A673 (cell line): ENCODE measurements around the gene ABCG1. TPM values are rescaled to one million over a fixed set of nuclear protein-coding genes. Genes with fewer than 3 reads are reported as not detected.

Source experiments
- BruUV-seq: library from RNA; stranded (reverse); fragments of 400-500 nt; replicated peaks from 2 replicates; lab custom pipeline; 2021; lab: Mats Ljungman, UMichigan
- CTCF ChIA-PET: fragments of 300-600 bp; sonication (Branson Sonifier 250); formaldehyde crosslinking; loops from one replicate; lab custom pipeline; 2022; ENCODE audit warnings: antibody characterized with exemption; lab: Charles Lee
- POLR2A ChIA-PET: fragments of 300-600 bp; sonication (Branson Sonifier 250); formaldehyde crosslinking; loops from one replicate; lab custom pipeline; 2022; ENCODE audit warnings: antibody characterized with exemption; ENCODE audit not compliant: low non-redundant PET; lab: Charles Lee
- DNase-seq: peaks from one replicate; pipeline ENCODE4 v3.0.0-alpha.2; 2015; ENCODE audit warnings: low spot score
- H3K27ac ChIP-seq: fragments of 200-600 bp; sonication (generic); 2 replicates; pipeline ENCODE4 v1.5.1; 2016; ENCODE audit warnings: mixed run types, low read depth, mild to moderate bottlenecking, mixed read lengths, antibody characterized with exemption, low read length; ENCODE audit not compliant: poor library complexity, severe bottlenecking
- H3K27me3 ChIP-seq: fragments of 200-600 bp; sonication (generic); replicated peaks from 2 replicates; pipeline ENCODE4 v1.6.1; 2017; ENCODE audit warnings: mixed run types, low read depth, mild to moderate bottlenecking, mixed read lengths, antibody characterized with exemption, low read length; ENCODE audit not compliant: insufficient read depth, poor library complexity
- H3K36me3 ChIP-seq: fragments of 200-600 bp; sonication (generic); 2 replicates; pipeline ENCODE4 v1.6.1; 2016; ENCODE audit warnings: mixed run types, mild to moderate bottlenecking, mixed read lengths, antibody characterized with exemption, low read length; ENCODE audit not compliant: insufficient read depth, poor library complexity, severe bottlenecking
- H3K4me1 ChIP-seq: fragments of 200-600 bp; sonication (generic); 2 replicates; pipeline ENCODE4 v1.6.1; 2017; ENCODE audit warnings: mixed run types, mild to moderate bottlenecking, mixed read lengths, antibody characterized with exemption, low read length; ENCODE audit not compliant: insufficient read depth, poor library complexity, severe bottlenecking
- H3K4me3 ChIP-seq: fragments of 200-600 bp; sonication (generic); 2 replicates; pipeline ENCODE4 v1.5.1; 2016; ENCODE audit warnings: low read depth, mixed run types, mild to moderate bottlenecking, mixed read lengths, low read length; ENCODE audit not compliant: poor library complexity, severe bottlenecking
- H3K9me3 ChIP-seq: fragments of 200-600 bp; sonication (generic); 2 replicates; pipeline ENCODE4 v1.6.1; 2016; ENCODE audit warnings: mixed run types, low read depth, mild to moderate bottlenecking, mixed read lengths, antibody characterized with exemption, low read length; ENCODE audit not compliant: poor library complexity, severe bottlenecking
- EZH2 ChIP-seq: fragments of 200-600 bp; sonication (generic); IDR thresholded peaks from 2 replicates; pipeline ENCODE4 v1.6.1; 2017; ENCODE audit warnings: borderline replicate concordance, low read depth, mild to moderate bottlenecking, mixed read lengths, antibody characterized with exemption, low read length; ENCODE audit not compliant: poor library complexity, severe bottlenecking
- intact Hi-C: fragments of 100-400 bp; cut with micrococcal nuclease; formaldehyde crosslinking; loops from one replicate; pipeline ENCODE4 v1.10.0; 2022; ENCODE audit not compliant: unreplicated experiment
- total RNA-seq: library from RNA; stranded (reverse); gene quantifications from 2 replicates; pipeline ENCODE4 v1.2.3, GENCODE V29; 2021
- TF ChIP-seq, protein P1 (sequence below): fragments of 300-800, 200-600 bp; sonication (generic); conservative IDR thresholded peaks from 2 replicates; pipeline ENCODE4 v1.5.1; 2017; ENCODE audit warnings: low read depth, mild to moderate bottlenecking, antibody characterized with exemption, low read length, moderate library complexity, mixed read lengths

ABCG1 gene
- total RNA-seq, 1 experiment from 2014 or later, result 3.4 TPM

DNA sequence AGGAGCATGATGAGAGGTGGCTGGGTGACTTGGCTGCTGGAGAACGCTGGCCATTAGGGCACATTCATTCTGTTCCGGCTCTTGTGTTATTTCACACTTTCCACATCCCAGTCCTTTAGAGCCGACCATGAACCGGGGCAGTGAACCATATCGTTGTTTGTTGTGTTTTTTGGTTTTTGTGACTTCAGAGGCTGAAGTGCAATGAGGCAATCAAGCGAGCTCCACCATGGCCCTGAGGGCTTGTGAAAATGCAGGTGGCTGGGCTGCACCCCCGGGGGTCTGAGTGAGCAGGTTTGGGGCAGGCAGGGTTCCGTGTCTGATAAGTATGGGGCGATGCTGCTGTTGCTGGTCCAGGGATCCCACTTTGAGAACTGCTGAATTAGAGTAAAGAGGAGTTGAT lies 23.7 kb downstream of the ABCG1 start:
- BruUV-seq, result no TSS peak
- H3K9me3 ChIP-seq, result no peaks in the 10 kb centered on the region
- CTCF ChIA-PET, result interaction anchor here (0.7 kb wide), 1 partner anchor 23 kb away, joined by 7 read pairs; no protein-coding TSS in a partner anchor

GRCh38 chr21:42243026-42243425 lies 24.1 kb downstream of the ABCG1 start:
- no peak for DNase-seq
- CTCF ChIA-PET, result interaction anchor here (0.7 to 1.0 kb wide), 2 partner anchors 16 to 23 kb away, joined by 3 to 7 read pairs; no protein-coding TSS in a partner anchor
- no peak overlapping the region for H3K4me3 ChIP-seq
- H3K27ac ChIP-seq, result no peak overlapping the region
- TF ChIP-seq, protein P1, sequence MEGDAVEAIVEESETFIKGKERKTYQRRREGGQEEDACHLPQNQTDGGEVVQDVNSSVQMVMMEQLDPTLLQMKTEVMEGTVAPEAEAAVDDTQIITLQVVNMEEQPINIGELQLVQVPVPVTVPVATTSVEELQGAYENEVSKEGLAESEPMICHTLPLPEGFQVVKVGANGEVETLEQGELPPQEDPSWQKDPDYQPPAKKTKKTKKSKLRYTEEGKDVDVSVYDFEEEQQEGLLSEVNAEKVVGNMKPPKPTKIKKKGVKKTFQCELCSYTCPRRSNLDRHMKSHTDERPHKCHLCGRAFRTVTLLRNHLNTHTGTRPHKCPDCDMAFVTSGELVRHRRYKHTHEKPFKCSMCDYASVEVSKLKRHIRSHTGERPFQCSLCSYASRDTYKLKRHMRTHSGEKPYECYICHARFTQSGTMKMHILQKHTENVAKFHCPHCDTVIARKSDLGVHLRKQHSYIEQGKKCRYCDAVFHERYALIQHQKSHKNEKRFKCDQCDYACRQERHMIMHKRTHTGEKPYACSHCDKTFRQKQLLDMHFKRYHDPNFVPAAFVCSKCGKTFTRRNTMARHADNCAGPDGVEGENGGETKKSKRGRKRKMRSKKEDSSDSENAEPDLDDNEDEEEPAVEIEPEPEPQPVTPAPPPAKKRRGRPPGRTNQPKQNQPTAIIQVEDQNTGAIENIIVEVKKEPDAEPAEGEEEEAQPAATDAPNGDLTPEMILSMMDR, result no peak
- TF ChIP-seq EZH2, result no peak
- no peaks in the 10 kb centered on the region for H3K27me3 ChIP-seq
- no peaks in the 10 kb centered on the region for H3K4me1 ChIP-seq
- intact Hi-C loops, result no loop called here
- POLR2A ChIA-PET, result no interaction called here
- H3K36me3 ChIP-seq, result no peaks in the 10 kb centered on the region
- no peaks in the 10 kb centered on the region for H3K9me3 ChIP-seq
- BruUV-seq, result no TSS peak

More for the DNA sequence above, 23.7 kb downstream of the ABCG1 start:
- no peak for TF ChIP-seq EZH2
- TF ChIP-seq, protein P1, result no peak
- intact Hi-C loops, result no loop called here
- Histone ChIP-seq H3K27ac (no peak overlapping the region), H3K4me3 (no peak overlapping the region), H3K27me3 (no peaks in the 10 kb centered on the region), H3K4me1 (no peaks in the 10 kb centered on the region), H3K36me3 (no peaks in the 10 kb centered on the region)
- POLR2A ChIA-PET, result no interaction called here
- no peak for DNase-seq

DNA sequence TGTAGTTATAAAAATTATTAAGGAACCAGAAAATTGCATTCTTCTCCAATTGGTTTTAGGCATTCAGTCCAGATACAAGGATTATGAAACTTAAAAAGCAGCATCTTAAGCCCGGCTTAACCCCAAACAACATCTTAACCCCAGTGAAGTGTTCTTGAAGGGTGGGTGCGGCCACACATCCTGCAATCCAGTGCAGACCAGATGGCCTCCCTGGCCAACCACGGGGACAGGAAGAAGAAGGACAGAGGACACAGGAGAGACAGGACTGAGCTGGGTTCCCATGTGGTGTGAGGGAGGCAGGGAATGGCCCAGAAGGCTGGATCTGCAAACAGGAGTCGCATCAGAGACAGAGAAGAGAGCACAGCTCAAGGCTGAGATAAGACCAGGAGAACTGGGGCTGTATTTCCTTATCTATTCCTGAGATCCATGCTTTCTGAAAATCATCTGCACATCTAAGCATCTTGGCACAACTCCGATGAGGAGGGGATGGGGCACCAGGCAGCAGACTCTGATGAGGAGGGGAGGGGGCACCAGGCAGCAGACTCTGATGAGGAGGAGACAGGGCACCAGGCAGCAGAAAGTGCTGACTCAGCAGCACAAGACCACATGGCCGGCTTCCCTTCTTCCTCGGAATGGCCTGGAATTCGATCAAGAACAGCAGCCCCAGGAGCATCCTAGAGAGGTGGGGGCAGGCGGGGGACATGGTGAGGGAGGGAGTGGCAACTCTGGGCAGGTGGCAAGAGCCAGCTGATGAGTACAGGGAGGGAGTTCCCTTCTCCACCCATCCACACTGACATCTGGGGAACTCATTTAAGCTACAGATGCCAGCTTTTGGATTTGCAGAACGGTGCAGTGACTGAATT lies 26.6 kb downstream of the ABCG1 start:
- Histone ChIP-seq H3K27me3 (no peaks in the 10 kb centered on the region), H3K9me3 (no peaks in the 10 kb centered on the region), H3K36me3 (no peaks in the 10 kb centered on the region), H3K27ac (no peak overlapping the region), H3K4me3 (no peak overlapping the region), H3K4me1 (no peaks in the 10 kb centered on the region)
- TF ChIP-seq, protein P1, result no peak
- TF ChIP-seq EZH2, result no peak
- no peak for DNase-seq
- BruUV-seq, result no TSS peak
- POLR2A ChIA-PET, result no interaction called here
- intact Hi-C loops, result no loop called here
- CTCF ChIA-PET, result no interaction called here
